ENCODE measurements around the gene APOBEC3F. TPM values are rescaled to one million over a fixed set of nuclear protein-coding genes. Genes with fewer than 3 reads are reported as not detected.
A peak's percentile ranks its signal among the peaks of the same experiment; 100 is the strongest.
"Not testable (repeated sequence)": the region's sequence is repeated elsewhere in the genome, so short reads cannot be mapped to it uniquely, and the experiment has no call there.

The APOBEC3F gene
- total RNA-seq (2014; rRNA removed): 0.38 and 3.8 TPM in 2 replicates
- 7.7 TPM for polyA plus RNA-seq (2012)

DNA sequence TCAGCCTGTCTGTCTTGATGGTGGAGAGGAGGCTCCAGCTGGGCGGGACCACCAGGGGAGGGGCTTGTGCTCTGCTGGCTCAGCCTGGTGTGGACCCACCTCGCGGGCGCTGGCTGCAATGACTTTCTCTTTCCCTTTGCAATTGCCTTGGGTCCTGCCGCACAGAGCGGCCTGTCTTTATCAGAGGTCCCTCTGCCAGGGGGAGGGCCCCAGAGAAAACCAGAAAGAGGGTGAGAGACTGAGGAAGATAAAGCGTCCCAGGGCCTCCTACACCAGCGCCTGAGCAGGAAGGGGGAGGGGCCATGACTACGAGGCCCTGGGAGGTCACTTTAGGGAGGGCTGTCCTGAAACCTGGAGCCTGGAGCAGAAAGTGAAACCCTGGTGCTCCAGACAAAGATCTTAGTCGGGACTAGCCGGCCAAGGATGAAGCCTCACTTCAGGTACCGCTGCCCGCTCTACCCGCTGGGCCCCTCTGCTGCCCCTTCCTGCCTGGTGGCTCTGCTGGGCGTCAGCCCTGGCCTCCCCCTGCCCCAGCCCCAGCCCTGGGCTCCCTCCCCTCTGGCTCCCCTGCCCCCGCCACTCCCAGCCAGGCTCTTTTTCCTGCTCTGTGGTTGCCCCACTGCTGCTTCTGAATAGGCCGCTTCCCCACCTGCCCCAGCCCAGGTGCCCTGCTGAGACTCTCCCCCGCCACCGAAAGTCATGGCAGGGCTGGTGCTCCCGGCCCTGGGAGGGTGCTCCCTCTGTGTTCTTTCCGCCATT is at the start of gene APOBEC3F:
Gene APOBEC3F, plus strand, starts transcription at position 327 of the 759 bp plus-strand sequence. Its CDS starts 97 bp downstream, at position 424.
- DNase-seq (ENCODE audit: low read depth): peak; percentile 42

DNA sequence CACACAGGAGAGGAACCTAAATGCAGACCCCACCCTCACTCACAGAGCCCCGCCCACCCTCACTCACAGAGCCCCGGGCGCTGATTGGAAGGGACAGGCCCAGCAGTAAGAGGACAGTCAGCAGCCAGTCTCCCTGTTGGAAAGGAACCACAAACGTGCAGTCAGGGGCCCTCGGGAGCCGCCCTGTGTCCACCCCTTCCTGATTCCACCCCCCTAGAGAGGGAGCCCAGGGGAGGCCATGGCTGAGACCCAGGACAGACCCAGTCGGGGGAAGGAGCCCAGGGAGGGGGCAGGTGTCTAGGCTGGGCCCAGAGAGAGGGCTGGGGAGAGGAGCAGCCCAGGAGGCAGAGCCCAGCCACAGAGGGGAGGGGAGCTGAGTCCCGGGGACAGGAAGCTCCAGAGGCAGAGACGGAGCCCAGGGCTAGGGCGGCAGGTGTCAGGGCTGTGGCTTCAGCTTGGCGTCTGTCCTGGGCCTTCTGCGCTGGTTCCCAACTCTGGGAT is 47.7 kb upstream of the APOBEC3F start:
- not testable (repeated sequence) for DNase-seq (ENCODE audit: low read depth)

DNA sequence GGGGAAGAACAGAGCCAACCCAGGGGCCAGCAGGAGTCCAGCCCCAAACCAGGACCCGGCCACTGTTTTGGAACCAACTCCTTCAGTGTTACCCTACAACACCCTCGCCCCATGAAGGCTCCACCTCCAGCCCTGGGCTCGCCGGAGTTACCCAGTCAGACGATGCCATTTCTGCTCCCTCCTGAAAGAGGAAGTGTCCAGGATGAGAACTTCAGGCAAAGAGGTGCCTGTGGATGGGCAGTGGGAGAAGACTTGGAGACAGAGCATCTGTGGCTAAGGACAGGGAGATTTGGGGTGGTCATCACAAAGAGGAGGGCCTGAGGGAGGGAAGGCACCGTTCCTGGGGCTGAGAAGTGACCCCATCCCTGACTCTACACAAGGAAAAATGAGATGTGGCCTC is 44.6 kb upstream of the APOBEC3F start:
- DNase-seq (ENCODE audit: low read depth): no peak

DNA sequence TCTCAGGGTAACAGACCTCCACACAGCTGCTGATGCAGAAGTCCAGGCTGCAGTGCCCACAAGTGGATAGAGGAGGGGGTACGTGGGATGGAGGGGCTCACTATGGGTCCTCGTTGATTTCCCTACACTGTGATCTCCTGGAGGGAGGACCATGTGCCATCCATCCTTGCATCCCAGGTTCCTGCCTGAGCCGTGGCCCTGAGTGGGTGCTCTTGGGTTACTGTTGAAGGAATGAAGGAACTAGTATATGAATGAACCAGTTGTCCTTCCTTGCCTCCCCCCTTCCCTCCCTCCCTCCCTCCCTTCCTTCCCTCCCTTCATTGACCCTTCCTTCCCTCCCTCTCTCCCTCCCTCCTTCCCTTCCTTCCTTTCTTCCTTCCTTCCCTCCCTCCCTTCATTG is 43.1 kb upstream of the APOBEC3F start:
- DNase-seq (ENCODE audit: low read depth): no peak

DNA sequence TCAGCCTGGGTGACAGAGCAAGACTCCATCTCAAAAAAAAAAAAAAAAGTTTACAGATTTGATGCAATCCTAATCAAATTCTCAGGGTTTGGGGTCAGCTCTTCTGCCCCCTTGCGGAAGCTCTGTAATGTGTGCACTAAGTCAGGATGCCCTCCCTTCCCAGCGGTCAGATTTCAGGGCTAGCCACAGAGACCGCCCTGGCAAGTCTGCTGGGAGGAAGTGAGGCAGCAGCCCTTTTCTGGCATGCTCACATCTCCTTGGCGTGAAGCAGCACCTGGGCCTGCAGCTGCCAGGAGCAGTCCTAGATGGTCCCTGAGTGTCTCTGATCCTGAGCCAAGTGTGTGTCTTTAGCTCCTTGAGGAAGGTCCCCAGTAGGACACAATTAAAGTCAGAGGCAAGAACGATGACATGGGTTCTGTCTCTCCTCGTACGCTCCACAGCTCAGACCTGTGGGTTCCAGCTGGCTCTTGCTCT is 37.5 kb upstream of the APOBEC3F start:
- peak; percentile 88 for DNase-seq (ENCODE audit: low read depth)

DNA sequence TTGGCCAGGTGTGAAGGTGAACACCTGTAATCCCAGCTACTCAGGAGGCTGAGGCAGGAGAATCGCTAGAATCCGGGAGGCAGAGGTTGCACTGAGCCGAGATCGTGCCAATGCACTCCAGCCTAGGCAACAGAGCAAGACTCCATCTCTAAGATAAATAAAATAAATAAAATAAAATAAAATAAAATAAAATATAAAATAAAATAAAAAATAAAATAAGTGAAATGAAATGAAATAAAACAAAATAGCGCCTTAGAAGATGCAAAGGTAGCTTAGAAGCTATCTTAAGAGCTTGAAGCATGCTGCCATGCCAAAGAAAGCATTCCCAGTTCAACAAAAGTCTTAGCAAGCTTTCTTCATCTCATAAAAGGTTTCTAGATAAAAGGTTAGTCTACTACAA is 33.5 kb upstream of the APOBEC3F start:
- DNase-seq (ENCODE audit: low read depth): no peak

DNA sequence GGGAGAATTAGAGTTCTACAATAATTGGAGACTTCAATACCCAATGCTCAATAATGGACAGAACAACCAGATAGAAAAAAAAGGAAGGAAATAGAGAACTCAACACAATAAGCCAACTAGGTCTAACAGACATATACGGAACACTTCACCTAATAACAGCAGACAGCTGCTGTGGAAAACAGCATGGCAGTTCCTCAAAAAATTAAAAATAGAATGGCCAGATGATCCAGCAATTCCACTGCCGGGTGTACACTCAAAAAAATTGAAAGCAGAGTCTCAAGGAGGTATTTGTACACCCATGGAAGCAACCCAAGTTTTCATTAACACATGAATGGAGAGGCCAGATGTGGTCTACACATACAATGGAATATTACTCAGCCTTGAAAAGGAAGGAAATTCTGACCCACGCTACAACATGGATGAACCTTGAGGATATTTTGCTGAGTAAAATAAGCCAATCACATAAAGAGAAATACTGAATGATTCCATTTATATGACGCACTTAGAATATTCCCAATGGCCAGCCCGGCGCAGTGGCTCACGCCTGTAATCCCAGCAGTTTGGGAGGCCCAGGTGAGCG is 32.3 kb upstream of the APOBEC3F start:
- not testable (repeated sequence) for DNase-seq (ENCODE audit: low read depth)

DNA sequence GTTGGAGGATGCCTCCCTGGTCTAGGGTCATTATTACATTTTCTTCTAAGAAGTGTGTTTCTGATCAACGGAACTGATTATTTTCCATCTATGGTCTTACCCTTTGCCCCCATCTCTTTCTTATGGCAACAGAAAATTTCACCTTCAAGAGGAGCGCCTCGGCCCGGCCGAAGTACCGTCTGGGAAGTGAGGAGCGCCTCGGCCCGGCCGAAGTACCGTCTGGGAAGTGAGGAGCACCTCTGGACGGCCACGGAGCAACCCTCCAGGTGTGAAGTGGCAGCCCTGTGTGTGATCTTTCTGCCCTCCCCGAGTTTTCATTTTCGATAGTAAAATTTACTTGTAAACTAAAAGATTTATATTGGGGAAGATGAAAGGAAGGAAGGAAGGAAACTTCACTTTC is 29.7 kb upstream of the APOBEC3F start:
- DNase-seq (ENCODE audit: low read depth): no peak

DNA sequence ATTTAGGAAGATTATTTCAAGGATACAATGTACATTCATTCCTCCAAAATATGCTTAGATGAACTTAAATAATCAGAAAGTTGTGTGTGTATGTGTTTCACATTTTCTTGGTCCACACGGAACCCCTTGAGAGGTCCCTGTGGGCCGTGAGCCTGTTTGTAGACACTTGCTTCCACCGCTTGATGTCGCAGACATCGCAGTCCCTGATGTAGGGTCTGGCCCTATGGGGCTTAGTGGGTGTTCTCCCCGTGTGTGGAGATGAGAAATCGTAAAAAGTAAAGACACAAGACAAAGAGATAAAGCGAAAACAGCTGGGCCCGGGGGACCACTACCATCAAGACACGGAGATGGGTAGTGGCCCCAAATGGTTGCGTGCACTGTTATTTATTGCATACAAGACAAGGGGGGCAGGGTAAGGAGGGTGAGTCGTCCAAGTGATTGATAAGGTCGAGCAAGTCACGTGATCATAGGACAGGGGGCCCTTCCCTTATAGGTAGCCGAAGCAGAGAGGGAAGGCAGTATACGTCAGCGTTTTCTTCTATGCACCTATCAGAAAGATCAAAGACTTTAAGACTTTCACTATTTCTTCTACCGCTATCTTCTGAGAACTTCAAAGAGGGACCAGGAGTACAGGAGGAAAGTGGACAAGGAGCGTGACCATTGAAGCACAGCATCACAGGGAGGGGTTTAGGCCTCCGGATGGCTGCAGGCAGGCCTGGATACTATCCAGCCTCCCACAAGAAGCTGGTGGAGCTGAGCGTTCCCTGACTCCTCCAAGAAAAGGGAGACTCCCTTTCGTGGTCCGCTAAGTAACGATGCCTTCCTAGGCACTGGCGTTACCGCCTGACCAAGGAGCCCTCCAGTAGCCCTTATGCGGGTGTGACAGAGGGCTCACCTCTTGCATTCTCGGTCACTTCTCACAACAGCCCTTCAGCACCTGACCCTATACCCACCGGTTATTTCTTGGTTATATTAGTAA is 27.8 kb upstream of the APOBEC3F start:
- no peak for DNase-seq (ENCODE audit: low read depth)

DNA sequence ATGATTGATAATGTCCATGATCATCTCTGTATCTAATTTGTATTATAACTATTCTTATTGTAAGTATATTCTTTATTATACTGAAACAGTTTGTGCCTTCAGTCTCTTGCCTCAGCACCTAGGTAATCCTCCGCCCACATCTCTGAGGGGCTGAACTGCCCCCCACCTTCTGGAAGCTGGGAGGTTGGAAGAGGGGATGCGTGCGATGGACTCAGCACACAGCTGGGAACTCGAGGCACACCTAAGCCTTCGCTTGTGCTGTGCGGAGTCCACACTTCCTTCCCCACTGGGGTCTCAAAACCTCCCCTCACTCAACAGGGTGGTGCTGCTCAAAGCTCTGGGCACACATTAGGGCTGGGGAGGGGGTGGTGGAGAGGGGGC is 27.1 kb upstream of the APOBEC3F start:
- not testable (repeated sequence) for DNase-seq (ENCODE audit: low read depth)

DNA sequence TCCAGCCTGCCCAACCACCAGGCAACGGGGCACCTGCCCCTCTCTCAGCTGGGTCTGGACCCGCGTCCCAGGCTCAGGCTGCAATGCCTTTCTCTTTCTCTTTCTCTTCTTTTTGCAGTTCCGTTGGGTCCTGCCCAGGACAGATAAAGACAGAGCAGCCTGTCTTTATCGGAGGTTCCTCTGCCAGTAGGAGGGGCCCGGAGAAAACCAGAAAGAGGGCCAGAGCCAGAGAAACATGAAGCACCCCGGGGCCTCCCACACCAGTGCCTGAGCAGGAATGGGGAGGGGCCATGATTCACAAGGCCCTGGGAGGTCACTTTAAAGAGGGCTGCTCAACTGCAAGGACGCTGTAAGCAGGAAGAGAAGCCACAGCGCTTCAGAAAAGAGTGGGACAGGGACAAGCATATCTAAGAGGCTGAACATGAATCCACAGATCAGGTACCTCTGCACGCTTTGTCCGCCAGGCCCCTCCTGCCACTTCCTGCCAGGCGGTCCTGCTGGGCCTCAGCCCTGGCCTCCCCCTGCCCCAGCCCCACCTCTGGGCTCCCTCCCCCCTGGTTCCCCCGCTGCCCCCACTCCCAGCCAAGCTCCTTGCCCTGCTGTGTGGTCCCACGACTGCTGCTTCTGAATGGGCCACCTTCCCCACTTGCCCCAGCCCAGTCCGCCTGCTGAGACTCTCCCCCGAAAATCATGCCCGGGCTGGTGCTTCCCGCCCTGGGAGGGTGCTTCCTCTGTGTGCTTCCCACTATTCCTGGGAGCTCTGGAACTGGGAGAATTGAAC is 26.5 kb upstream of the APOBEC3F start, which contains the start of gene APOBEC3C:
Gene APOBEC3C, plus strand, starts transcription at position 316 of the 781 bp plus-strand sequence. Its CDS starts 106 bp downstream, at position 422.
- peak; percentile 85 for DNase-seq (ENCODE audit: low read depth)

DNA sequence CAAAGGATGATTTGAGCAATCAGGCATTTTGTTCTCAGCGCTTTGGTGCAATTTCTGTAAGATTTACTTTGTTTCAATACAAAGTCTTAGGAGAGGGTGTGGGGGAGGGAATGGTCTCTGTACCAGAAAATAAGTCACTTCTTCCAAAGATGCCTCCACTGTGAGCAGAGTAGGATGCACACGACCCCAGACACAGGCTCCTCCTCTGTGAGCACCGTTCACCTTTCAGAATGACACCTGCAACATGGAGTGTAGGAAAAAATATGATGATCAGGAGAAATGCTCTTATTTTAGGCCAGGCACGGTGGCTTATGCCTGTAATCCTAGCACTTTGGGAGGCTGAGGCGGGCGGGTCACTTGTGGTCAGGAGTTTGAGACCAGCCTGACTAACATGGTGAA is 25.9 kb upstream of the APOBEC3F start:
- DNase-seq (ENCODE audit: low read depth): peak; percentile 12

DNA sequence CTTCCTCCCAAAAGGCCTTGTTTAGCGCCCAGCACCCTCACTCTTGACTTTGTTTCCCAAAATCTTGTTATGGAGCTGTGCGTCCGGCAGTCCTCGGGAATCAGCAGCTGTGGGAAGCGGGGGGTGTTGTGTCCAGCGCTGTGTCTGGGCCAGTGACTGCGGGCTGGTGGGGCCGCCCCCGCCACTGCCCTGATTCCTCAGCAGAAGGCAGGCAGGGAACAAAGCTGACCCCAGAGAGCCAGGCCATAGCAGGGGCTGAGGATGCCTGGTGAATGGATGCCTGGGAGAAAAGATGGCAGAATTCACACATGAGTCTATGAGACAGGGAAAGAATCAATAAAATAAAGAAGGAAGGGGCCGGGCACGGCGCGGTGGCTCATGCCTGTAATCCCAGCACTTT is 24.1 kb upstream of the APOBEC3F start:
- no peak for DNase-seq (ENCODE audit: low read depth)

DNA sequence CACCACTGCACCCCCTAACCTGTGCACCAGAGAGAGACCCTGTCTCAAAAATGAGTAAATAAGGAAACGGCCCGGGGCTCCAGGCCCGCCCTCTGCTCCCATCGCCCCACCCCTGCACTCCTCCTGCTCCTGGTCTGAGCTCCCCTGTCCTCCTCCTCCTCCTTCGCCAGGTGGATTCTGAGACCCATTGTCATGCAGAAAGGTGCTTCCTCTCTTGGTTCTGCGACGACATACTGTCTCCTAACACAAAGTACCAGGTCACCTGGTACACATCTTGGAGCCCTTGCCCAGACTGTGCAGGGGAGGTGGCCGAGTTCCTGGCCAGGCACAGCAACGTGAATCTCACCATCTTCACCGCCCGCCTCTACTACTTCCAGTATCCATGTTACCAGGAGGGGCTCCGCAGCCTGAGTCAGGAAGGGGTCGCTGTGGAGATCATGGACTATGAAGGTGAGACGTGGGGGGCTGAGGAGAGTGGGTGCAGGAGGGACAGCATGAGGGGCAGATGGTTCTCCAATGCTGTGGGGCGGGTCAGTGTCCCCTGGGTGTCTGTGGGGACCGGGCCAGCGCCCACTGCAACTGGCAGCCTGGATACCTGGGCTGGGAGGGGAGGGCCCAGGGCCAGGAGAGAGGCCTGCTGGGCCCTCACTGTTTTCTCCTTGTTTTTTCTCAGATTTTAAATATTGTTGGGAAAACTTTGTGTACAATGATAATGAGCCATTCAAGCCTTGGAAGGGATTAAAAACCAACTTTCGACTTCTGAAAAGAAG is 22.9 kb upstream of the APOBEC3F start:
- no peak for DNase-seq (ENCODE audit: low read depth)

DNA sequence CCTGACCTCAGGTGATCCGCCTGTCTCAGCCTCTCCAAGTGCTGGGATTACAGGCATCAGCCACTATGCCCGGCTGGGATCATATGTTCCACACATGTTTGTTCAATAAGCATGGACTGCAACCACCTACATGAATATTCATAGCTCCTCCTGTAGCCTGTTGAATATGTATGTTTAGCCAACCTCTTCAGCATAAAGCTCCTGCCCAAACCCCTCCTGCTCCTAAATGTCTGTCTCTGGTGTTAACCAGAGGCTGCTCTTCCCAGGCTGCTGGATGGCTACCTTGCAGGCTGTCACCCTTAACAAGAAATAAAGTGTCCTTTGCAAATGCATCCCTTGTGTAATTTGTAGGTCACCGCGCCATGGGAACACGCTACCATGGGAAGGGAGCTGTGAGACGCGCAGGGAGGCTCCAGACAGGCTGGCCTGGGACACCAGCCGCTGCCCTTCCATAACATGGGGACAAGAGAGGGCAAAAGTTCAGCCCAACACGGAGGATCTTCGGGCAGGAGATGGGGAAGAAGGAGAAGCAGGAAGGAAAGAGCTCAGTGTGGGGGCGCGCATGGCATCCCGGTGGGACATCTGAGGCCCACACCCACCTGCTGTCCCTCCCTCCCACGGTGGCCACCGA is 20.5 kb upstream of the APOBEC3F start:
- DNase-seq (ENCODE audit: low read depth): not testable (repeated sequence)

DNA sequence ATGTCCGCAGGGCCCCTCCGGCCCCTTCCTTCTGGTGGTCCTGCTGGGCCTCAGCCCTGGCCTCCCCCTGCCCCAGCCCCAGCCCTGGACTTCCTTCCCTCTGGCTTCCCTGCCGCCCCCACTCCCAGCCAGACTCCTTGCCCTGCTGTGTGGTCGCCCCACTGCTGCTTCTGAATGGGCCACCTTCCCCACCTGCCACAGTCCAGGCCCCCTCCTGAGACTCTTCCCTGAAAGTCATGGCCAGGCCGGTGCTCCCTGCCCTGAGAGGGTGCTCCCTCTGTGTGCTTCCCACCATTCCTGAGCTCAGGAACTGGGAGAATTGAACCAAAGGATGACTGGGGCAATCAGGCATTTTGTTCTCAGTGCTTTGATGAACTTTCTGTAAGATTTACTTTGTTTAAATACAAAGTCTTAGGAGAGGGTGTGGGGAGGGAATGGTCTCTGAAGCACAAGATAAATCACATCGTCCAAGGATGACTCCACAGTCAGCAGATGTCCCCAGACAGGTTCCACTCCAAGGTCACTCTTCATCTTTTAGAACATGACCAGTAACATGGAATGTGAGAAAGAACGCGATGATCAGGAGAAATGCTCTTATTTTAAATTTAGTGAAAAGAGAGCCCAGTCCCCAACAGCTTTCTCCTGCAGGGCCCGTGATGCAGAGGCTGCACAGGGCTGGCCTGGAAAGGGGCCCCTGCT is 19.0 kb upstream of the APOBEC3F start:
- no peak for DNase-seq (ENCODE audit: low read depth)

DNA sequence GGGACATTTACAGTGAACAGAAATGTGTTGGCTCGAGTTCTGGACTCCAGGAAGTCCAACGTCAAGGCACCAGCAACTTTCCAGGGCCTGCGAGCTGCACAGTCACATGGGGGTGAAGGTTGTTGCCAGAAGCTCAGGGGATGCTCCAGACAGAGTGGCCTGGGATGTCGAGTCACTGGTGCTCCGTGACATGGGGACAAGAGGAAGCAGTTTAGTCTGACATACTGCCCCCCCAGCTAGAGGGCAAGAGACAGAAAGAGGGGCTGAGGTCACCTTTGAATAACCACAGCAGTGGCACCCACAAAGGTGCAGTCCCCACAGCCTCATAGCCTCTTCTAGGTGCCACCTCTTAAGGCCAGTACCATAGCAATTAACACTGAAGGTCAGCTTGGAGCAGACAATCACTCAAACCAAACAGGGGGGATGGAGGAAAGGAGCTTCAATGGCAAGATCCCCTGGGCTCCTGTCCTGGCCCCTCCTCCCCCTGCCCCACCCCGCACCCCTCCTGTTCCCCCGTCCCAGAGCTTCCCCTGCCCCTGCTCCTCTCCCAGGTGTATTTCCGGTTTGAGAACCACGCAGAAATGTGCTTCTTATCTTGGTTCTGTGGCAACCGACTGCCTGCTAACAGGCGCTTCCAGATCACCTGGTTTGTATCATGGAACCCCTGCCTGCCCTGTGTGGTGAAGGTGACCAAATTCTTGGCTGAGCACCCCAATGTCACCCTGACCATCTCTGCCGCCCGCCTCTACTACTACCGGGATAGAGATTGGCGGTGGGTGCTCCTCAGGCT is 15.9 kb upstream of the APOBEC3F start:
- DNase-seq (ENCODE audit: low read depth): no peak
